Uterus (tissue), 2 donors: ENCODE results near the gene ZBTB11.

Source experiments
- POLR2A ChIP-seq, 2 donors: fragments of 450-650 bp; IDR thresholded peaks; one replicate each; pipeline ENCODE4 v1.6.1; 2016; ENCODE audit warnings: antibody characterized with exemption in 2 of 2, mild to moderate bottlenecking in 1 of 2, moderate library complexity in 1 of 2
- TF ChIP-seq, protein P1 (sequence below), 4 experiments: fragments of 200-600 bp in 2 of 4; fragments of 450-650 bp in 2 of 4; sonication (generic) in 2 of 4; IDR thresholded peaks; one replicate each; pipeline ENCODE4 v1.5.1; 2016 to 2019; ENCODE audit warnings: antibody characterized with exemption in 4 of 4, mild to moderate bottlenecking in 2 of 4, moderate library complexity in 1 of 4

- TF ChIP-seq, protein P1, sequence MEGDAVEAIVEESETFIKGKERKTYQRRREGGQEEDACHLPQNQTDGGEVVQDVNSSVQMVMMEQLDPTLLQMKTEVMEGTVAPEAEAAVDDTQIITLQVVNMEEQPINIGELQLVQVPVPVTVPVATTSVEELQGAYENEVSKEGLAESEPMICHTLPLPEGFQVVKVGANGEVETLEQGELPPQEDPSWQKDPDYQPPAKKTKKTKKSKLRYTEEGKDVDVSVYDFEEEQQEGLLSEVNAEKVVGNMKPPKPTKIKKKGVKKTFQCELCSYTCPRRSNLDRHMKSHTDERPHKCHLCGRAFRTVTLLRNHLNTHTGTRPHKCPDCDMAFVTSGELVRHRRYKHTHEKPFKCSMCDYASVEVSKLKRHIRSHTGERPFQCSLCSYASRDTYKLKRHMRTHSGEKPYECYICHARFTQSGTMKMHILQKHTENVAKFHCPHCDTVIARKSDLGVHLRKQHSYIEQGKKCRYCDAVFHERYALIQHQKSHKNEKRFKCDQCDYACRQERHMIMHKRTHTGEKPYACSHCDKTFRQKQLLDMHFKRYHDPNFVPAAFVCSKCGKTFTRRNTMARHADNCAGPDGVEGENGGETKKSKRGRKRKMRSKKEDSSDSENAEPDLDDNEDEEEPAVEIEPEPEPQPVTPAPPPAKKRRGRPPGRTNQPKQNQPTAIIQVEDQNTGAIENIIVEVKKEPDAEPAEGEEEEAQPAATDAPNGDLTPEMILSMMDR (IDR thresholded peaks at IDR 0.05) = no peak
- no peak for TF ChIP-seq POLR2A (IDR thresholded peaks at IDR 0.05)
Observed at GRCh38 chr3:101643009-101643844, 33.7 kb downstream of the ZBTB11 start.
